ENCODE data around the gene PSMA8.
"Not testable (repeated sequence)": the region's sequence is repeated elsewhere in the genome, so short reads cannot be mapped to it uniquely, and the experiment has no call there.

PSMA8 gene

DNA sequence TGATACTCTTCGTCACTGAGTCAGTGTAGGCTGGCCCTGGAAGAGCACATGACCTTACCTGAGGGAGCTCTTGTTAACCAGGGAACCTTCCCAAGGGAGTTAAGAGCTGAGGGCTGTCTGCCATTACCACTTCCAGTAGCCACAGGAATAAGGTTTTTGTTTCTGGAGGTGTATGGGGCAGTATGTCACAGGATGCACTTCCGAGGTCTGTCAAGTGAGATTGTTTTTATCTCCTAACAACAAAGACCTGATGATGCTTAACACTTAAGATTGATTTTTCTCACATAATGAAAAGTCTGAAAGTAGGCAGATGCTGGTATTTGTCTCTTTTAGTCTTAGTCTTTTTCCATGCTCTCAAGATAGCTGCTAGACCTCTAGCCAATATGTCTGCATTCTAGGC lies 41.8 kb downstream of the PSMA8 start:
- DNase-seq (ENCODE audit: low read depth in 2 of 2), result no peak

GRCh38 chr18:26176134-26176533 lies 42.5 kb downstream of the PSMA8 start:
- DNase-seq (ENCODE audit: low read depth in 2 of 2), result no peak

DNA sequence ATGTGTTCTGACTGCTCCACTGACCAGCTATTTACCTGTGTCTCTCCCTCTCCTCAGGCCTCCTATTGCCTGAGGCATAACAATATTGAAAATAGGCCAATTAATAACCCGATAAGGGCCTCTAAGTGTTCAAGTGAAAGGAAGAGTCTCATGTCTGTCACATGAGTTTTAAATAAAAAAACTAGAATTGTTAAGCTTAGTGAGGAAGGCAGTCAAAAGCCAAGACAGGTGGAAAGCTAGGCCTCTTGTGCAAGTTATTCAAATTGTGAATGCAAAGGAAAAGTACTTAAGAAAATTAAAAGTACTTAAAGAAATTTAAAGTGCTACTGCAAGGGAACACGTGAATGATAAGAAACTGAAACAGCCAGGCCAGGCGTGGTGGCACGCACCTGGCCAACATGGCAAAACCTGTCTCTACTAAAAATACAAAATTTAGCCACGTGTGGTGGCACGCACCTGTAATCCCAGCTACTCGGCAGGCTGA lies 47.7 kb downstream of the PSMA8 start:
- no peak for DNase-seq (ENCODE audit: low read depth in 2 of 2)

DNA sequence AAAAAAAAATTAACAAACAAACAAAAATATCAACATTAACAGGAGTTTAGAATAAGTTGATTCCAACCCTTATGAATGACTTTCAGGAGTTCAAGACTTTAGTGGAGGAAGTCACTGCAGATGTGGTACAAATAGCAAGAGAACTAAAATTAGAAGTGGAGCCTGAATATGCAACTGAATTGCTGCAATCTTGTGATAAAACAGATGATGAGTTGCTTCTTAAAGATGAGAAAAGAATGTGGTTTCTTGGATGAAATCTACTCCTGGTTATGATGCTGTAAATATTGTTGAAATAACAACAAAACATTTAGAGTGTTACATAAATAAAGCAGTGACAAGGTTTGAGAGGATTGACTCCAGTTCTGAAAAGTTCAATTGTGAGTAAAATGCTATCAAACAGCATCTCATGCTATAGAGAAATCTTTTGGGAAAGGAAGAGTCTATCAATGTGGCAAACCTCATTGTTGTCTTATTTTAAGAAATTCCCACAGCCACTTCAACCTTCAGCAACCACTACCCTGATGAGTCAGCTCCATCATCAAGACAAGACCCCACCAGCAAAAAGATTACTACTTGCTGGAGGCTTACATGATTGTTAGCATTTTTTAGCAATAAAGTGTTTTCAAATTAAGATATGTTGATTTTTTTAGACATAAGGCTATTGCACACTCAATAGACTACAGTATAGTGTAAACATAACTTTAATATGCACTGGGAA lies 49.9 kb downstream of the PSMA8 start:
- DNase-seq (ENCODE audit: low read depth in 2 of 2), result no peak

GRCh38 chr18:26185267-26185666 lies 51.6 kb downstream of the PSMA8 start:
- no peak for DNase-seq (ENCODE audit: low read depth in 2 of 2)

DNA sequence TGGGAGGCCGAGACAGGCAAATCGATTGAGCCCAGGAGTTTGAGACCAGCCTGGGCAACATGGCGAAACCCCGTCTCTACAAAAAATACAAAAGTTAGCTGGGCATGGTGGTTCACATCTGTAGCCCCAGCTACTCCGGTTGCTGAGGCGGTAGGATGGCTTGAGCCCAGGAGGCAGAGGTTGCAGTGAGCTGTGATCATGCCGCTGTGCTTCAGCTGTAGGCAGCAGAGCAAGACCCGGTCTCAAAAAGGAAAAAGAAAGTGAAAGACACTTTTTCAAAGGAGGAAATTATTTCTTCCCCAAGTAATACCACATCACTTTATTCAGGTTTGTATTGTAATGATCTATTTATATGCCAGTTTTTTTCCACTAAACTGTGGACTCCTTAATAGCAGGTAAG lies 56.8 kb downstream of the PSMA8 start:
- no peak for DNase-seq (ENCODE audit: low read depth in 2 of 2)

GRCh38 chr18:26192233-26192632 lies 58.6 kb downstream of the PSMA8 start:
- DNase-seq (ENCODE audit: low read depth in 2 of 2), result no peak

DNA sequence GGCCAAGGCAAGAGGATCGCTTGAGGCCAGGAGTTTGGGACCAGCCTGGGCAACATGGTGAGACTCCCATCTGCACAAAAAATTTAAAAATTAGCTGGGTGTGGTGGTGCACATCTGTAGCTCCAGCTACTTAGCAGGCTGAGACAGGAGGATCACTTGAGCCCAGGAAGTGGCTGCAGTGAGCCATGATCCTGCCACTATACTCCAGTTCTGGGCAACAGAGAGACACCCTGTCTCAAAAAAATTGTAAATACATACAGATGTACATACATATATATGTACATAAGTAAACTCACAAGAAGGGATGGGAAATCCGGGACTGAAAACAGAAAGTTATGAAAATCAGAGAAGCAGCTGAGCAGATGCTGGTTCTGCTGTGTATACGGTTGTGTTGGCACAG lies 62.9 kb downstream of the PSMA8 start:
- DNase-seq (ENCODE audit: low read depth in 2 of 2), result no peak

- not testable (repeated sequence) for DNase-seq (ENCODE audit: low read depth in 2 of 2)
These were observed 68.3 kb downstream of the PSMA8 start for GRCh38 chr18:26202001-26202400.

DNA sequence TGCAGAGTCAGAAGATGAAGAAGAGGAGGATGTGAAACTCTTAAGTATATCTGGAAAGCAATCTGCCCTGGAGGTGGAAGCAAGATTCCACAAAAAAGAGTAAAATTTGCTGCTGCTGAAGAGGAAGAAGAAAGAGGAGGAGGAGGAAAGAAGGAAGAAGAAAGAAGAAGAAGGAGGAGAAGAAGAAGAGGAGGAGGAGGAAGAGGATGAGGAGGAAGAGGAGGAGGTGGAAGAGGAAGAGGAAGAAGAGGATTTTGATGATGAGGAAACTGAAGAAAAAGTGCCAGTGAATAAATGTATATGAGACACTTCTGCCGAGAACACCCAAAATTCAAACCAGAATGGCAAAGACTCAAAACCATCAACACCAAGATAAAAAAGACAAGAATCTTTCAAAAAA lies 71.6 kb downstream of the PSMA8 start:
- no peak for DNase-seq (ENCODE audit: low read depth in 2 of 2)

- no peak for DNase-seq (ENCODE audit: low read depth in 2 of 2)
These were observed 72.8 kb downstream of the PSMA8 start for GRCh38 chr18:26206488-26206887.

DNA sequence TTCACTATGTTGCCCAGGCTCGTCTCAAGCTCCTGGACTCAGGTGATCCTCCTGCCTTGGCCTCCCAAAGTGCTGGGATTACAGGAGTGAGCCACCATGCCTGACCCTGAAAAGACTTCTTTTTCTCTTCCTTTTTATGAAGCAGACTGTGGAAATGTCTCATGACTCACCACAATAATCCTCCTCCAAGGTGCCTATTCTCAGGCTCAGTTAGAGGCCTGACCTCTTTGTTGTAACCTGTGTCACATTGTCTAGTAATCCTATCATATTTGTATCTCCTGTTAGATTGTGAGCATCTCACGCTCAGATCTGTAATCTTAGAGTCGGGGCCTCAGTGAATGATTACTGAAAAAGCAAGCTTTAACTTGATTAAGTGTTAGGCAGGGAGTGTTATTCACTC lies 74.3 kb downstream of the PSMA8 start:
- DNase-seq (ENCODE audit: low read depth in 2 of 2), result no peak

DNA sequence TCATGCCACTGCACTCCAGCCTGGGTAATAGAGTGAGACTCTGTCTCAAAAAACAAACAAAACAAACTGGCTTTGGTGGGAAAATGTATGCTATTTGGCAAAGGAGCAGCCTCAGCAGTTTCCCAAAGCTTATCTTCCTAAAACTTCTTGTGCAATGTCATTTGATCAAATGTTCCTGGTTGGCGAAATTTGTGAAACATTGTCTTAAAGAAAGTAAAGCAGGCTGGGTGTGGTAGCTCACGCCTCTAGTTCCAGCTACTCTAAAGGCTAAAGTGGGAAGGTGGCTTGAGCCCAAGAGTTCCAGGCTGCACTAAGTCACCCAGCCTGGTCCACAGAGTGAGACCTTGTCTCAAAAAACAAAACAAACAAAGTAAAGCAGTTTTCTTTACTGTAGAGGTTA lies 75.3 kb downstream of the PSMA8 start:
- no peak for DNase-seq (ENCODE audit: low read depth in 2 of 2)

DNA sequence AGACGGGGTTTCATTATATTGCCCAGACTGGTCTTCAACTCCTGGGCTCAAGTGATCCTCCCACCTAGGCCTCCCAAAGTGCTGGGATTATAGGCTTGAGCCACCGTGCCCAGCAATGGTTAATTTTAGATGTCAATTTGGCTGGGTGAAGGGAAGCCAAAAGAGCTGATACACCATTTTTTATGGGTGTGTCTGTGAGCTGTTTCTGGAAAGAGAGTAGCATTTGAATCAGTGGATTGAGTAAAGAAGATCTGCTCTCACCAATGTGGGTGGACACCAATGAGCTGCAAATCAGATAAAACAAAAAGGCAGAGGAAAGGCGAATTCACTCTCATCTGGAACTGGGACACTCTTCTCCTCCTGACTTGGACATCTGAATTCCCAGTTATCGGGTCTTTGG lies 76.5 kb downstream of the PSMA8 start:
- no peak for DNase-seq (ENCODE audit: low read depth in 2 of 2)

DNA sequence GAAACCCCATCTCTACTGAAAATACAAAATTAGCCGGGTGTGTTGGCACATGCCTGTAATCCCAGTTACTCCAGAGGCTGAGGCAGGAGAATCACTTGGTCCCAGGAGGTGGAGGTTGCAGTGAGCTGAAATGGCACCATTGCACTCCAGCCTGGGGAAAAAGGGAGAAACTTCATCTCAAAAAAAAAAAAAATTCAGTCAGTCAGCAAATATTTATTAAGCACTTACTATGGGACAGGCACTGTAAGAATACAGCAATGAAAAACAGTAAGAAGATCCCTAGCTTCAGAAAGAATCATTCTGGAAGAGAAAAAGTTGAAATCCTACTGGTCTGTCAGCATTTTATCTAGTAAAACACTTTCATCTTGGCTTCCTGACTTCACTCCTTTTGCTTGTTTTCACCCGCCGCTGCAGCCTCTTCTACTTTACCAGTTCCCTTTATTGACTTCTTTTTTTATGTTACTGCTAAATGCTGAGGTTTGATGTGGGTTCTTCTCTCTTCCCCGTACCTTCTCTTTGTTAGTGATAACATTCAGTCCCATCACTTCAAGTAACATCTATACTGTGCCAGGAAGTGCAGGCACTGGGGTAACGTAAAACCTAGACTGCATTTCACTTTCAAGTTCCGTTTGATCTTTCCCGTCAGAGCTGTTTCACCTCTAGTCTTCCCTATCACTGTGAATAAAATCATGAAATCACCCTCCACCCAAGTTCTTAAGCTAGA lies 81.7 kb downstream of the PSMA8 start:
- DNase-seq (ENCODE audit: low read depth in 2 of 2), result no peak

- DNase-seq (ENCODE audit: low read depth in 2 of 2), result no peak
These were observed 91.5 kb downstream of the PSMA8 start for GRCh38 chr18:26225022-26225693.

GRCh38 chr18:26225915-26226228 lies 92.2 kb downstream of the PSMA8 start:
- DNase-seq (ENCODE audit: low read depth in 2 of 2), result no peak

DNA sequence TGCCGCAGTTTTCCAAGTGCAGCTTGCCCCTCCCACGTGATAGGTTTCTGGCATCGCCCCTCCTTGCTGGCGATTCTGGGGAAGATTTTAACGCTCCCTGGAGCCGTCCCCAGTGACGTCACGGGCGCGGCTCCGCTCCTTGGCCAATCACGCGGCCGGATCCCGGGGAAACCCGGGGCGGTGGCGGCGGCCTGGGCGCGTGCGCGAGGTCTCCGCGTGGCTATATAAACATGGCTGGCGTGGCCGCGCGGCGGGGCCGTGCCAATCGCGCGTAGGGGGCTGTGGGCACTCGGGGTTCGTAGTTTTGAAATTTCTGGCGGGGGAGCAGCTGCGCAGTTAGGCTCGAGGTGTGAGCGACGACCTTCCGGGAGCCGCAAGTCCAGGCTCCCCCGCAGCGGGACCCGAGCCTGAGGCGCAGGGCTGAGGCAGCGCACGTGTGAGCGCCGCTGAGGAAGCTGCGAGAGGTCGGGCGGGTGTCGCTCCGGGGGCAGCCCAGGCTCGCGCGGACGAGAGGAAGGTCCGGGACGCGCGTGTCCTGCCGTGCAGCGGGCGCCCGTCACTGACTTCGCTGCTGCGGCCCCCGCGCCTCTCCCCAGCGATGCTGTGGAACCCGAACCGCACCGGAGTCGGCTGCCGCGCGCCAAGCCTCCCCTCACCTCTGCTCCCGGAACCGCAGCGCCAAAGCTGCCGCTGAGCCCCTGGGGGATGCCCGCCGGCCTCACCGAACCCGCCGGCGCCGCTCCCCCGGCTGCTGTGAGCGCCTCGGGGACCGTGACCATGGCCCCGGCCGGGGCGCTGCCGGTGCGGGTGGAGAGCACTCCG lies 92.8 kb downstream of the PSMA8 start, which contains the start of gene TAF4B:
Gene TAF4B, plus strand, starts transcription at position 217 of the 822 bp plus-strand sequence. Its CDS starts 489 bp downstream, at position 706.
- DNase-seq (ENCODE audit: low read depth in 2 of 2), result peak; percentile 83 to 84

DNA sequence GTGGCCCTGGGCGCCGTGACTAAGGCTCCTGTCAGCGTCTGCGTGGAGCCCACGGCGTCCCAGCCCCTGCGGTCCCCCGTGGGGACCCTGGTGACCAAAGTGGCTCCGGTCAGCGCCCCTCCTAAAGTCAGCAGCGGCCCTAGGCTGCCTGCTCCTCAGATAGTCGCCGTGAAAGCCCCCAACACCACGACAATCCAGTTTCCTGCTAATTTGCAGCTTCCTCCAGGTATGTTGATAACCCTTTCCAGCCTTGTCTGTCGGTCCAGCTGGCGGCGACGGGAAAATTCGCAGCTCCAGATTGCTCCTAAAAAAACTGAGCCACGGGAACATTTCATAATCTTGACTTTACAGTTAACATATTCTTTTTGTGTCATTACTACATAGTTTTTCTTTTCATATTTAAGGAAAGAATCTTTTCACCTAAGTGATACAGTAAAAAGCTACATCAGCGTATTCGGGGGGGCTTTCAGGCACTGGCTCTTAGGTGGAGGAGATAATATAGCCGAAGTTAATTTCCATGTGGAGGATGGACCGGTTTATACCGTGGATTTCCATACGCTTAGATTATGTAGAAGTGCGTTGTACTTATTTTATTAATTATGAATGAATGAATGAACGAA lies 93.5 kb downstream of the PSMA8 start:
- DNase-seq (ENCODE audit: low read depth in 2 of 2), result no peak

DNA sequence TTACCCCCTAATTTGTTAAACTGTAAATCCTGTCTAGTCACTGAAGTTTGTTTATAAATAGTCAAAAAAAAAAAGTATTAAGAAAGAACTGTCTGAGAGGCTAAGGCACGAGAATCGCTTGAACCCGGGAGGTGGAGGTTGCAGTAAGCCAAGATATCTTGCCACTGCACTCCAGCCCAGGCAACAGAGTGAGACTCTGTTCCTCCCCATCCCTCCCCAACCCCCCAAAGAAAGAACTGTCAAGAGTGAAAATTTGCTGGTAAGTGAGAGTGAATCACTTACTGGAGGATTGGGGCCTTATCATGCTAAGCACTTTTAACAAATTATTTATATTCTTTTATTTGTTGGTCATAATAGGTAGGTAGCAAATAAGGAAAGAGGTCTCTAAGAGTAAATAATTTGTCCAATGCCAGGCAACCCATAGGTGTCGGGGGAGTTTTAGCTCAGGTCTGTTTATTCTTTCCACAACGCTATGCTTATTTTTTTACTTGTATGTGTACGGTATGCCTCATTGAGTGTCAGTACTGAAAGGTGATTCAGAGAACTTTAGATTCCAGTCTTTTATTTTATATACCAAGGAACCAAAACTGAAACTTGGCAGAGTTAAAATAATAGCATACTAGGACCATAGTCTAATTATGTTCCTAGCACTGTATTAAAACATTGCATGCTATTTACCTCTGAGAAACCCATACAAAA lies 95.0 kb downstream of the PSMA8 start:
- DNase-seq (ENCODE audit: low read depth in 2 of 2), result no peak

DNA sequence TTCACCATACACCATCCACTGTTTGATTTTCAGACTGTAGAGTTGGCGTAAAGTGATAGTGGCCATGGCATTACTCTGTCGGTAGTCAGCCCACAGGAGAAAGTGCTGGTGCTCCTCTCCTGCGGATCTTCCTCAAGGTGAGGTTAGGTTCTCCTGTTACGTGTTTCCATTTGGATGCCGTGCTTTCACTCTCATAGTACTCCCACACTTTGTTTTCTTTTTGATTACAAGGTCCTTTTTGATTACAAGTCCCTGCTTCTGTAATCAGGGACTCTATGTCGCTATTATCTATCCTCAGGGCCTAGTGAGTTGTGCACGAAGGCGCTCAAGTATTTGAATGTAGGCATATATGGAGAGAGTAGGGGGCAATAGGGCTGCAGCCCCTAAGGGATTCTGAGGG lies 96.8 kb downstream of the PSMA8 start:
- DNase-seq (ENCODE audit: low read depth in 2 of 2), result no peak
